Activated CD8-positive, alpha-beta memory T cell treated with anti-CD3 and anti-CD28 coated beads for 48 hours (primary cell): ENCODE results near the gene GABBR1.

Experiments
- DNase-seq, 3 experiments: peaks; one replicate each; pipeline ENCODE4 v3.0.0-alpha.2; 2020; ENCODE audit warnings: low read depth in 2 of 3, low spot score in 2 of 3

GABBR1 gene

GRCh38 chr6:29528988-29529560 is 103.9 kb downstream of the GABBR1 start:
- no peak for DNase-seq

GRCh38 chr6:29528300-29528931 is 104.6 kb downstream of the GABBR1 start:
- no peak for DNase-seq

- no peak for DNase-seq
Measured at GRCh38 chr6:29527564-29527963, 105.4 kb downstream of the GABBR1 start.

GRCh38 chr6:29527126-29527525 is 105.9 kb downstream of the GABBR1 start:
- DNase-seq, result no peak

GRCh38 chr6:29525311-29525639 is 107.7 kb downstream of the GABBR1 start:
- no peak for DNase-seq

- DNase-seq, result no peak
Measured at GRCh38 chr6:29524444-29525310, 108.3 kb downstream of the GABBR1 start.

DNA sequence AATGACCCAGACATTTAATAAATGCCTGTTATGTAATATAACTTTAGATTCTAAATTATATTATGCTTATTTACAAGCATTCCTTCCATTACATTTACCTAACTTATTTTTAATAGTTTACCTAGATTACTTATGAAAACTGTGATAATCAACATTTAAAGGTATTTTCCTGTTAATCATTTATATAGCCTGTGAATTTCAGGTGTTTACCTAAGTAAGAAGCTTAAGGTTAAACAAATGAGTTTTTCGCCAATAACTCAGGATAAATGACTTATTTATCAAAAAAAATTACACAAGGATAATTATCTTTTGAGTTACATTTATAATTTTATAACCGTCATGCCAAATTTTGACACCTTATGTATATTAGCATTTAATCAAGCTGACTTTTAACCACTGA is 108.9 kb downstream of the GABBR1 start:
- no peak for DNase-seq

DNA sequence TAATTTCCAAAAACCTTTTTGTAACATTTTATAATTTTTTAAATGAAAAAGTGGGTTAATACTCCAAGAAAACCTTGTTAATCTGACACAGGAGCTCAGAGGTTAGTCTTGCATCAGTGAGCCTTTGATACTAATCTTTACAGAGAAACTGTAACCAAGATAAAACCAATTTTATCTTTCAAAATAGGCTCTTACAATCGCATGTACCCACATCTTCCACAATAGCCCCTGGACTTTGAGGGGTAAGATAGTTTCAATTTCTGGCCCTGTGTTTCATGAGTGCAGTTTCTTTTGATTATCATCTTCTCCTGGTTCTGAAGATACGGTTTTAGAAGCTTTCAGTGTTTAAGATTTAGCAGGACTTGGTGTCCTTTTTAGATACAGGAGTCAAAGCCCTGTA is 110.8 kb downstream of the GABBR1 start:
- DNase-seq, result no peak

DNA sequence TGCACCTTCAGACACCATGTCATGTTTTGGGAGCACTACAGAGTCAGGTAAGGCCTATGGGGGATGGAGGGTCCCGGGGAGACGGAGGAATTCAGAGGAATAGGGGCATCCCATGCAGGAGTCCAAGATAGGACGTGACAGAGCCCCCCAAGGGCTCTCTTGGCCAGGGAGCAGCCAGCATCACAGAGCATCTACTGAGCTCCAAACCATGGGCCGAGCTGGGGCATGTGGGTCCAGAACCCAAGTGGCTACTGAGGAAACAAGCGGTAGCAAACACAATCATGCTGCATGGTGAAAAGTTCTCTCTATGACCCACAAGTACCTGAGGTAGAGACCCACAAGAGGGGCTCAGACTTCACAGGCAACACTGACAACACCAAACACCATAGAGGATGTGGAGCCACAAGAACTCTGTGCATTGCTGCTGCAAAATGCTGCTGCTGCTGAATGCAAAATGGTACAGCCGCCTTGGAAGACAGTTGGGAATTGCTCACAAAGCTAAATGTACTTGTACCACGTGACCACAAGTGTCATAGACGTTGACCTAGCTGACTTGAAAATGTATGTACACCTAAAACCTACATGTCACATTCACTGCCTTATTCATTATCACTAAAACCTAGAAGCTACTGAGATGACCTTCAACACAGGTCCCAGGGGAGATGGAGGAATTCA is 111.8 kb downstream of the GABBR1 start:
- no peak for DNase-seq

GRCh38 chr6:29520232-29520631 is 112.8 kb downstream of the GABBR1 start:
- DNase-seq, result no peak

DNA sequence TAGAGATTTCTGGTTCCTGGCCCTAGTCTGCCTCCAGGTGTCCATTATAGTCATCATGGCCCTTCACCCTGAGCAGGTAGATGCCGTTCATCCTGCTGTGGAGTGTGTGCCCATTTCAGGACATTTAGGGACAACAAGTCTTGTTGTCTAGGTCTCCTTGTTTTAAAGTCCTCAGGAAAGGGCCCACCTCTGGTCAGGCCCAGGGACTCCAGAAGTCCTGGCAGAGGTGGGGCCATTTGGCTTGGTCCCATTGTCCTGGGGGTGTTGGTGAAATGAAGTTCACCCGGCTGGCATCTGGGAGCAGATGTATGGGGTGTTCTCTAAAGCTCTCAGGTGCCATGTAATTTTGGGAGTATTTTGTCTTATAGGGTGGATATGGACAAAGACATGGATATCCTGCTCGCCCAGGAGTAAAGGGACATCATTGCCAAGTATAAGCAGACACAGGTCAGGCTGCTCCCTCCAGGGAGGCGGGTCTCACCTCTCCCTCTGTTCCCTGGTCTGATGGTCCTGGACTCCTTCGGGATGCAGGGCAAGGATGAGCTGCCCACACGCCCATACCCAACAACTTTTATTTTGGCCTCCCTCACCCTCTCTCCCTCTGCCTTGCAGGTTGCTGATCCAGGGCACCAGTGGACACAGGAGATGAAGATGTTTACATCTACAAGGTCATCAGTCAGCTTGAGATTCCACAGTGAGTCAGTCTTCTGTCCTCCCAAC is 113.5 kb downstream of the GABBR1 start:
- DNase-seq, result no peak

- no peak for DNase-seq
Measured at GRCh38 chr6:29517728-29518440, 115.1 kb downstream of the GABBR1 start.

GRCh38 chr6:29517245-29517644 is 115.7 kb downstream of the GABBR1 start:
- DNase-seq, result no peak

- DNase-seq, result no peak
Measured at GRCh38 chr6:29516108-29516507, 116.9 kb downstream of the GABBR1 start.

- no peak for DNase-seq
Measured at GRCh38 chr6:29510746-29511300, 122.2 kb downstream of the GABBR1 start.

- no peak for DNase-seq
Measured at GRCh38 chr6:29510202-29510601, 122.8 kb downstream of the GABBR1 start.
